IMR-90 (cell line): Measurements from ENCODE around the gene ERCC8. TPM values are rescaled to one million over a fixed set of nuclear protein-coding genes. Genes with fewer than 3 reads are reported as not detected.

Experiments used
- ATAC-seq: fragments of 200-7000 bp; cut with Tn5 transposase; 2 replicates; pipeline ENCODE4 v1.9.1; 2020; ENCODE audit warnings: low read depth, mild to moderate bottlenecking, moderate library complexity
- BruUV-seq: library from RNA; stranded (reverse); fragments of 400-500 nt; replicated peaks from 2 replicates; lab custom pipeline; 2021; lab: Mats Ljungman, UMichigan
- CTCF ChIA-PET: fragments of 300-600 bp; formaldehyde crosslinking; extraction: SDS; loops from one replicate; lab custom pipeline; 2021; ENCODE audit warnings: antibody characterized with exemption; lab: Yijun Ruan, JAX
- POLR2A ChIA-PET: fragments of 300-600 bp; sonication (Branson Sonifier 250); formaldehyde crosslinking; loops from one replicate; lab custom pipeline; 2022; ENCODE audit warnings: antibody characterized with exemption; ENCODE audit not compliant: unreplicated experiment; lab: Charles Lee
- DNase-seq: peaks from one replicate; pipeline ENCODE4 v3.0.0; 2013
- H2AFZ ChIP-seq: replicated peaks from 2 replicates; pipeline ENCODE3; 2013; ENCODE audit warnings: low read length, mild to moderate bottlenecking; ENCODE audit not compliant: poor library complexity
- H2AK5ac ChIP-seq: 2 replicates; pipeline ENCODE4 v1.6.1; 2013; ENCODE audit warnings: low read depth, low read length, inconsistent platforms
- H2AK9ac ChIP-seq: replicated peaks from 2 replicates; pipeline ENCODE3; 2013; ENCODE audit warnings: mild to moderate bottlenecking, low read depth, low read length, moderate library complexity; ENCODE audit not compliant: poor library complexity
- H2BK120ac ChIP-seq: 2 replicates; pipeline ENCODE4 v1.6.1; 2013; ENCODE audit warnings: low read depth, low read length, inconsistent platforms
- H2BK15ac ChIP-seq: 3 replicates; pipeline ENCODE4 v1.6.1; 2013; ENCODE audit warnings: low read depth, low read length, inconsistent platforms
- H2BK20ac ChIP-seq: 2 replicates; pipeline ENCODE4 v1.6.1; 2013; ENCODE audit warnings: low read depth, mild to moderate bottlenecking, inconsistent platforms, low read length, moderate library complexity
- H2BK5ac ChIP-seq: 2 replicates; pipeline ENCODE4 v1.6.1; 2013; ENCODE audit warnings: mild to moderate bottlenecking, low read depth, low read length, inconsistent platforms; ENCODE audit not compliant: poor library complexity, severe bottlenecking
- H3K14ac ChIP-seq: replicated peaks from 2 replicates; pipeline ENCODE4 v1.6.1; 2013; ENCODE audit warnings: low read depth, low read length, inconsistent platforms
- H3K18ac ChIP-seq: 2 replicates; pipeline ENCODE4 v1.6.1; 2013; ENCODE audit warnings: low read depth, low read length, control low read depth
- H3K23ac ChIP-seq: 2 replicates; pipeline ENCODE4 v1.6.1; 2013; ENCODE audit warnings: low read depth, low read length, inconsistent platforms
- H3K27ac ChIP-seq: 2 replicates; pipeline ENCODE4 v1.5.1; 2013; ENCODE audit warnings: mild to moderate bottlenecking, control low read depth, low read length; ENCODE audit not compliant: insufficient read depth
- H3K27me3 ChIP-seq: 2 replicates; pipeline ENCODE4 v1.6.1; 2013; ENCODE audit warnings: low read length; ENCODE audit not compliant: control insufficient read depth, insufficient read depth
- H3K36me3 ChIP-seq: 2 replicates; pipeline ENCODE4 v1.6.1; 2013; ENCODE audit warnings: low read length, mixed read lengths; ENCODE audit not compliant: control insufficient read depth, insufficient read depth
- H3K4ac ChIP-seq: 2 replicates; pipeline ENCODE4 v1.6.1; 2013; ENCODE audit warnings: low read depth, low read length, inconsistent platforms
- H3K4me1 ChIP-seq: 2 replicates; pipeline ENCODE4 v1.6.1; 2013; ENCODE audit warnings: low read length, mixed read lengths; ENCODE audit not compliant: control insufficient read depth, insufficient read depth
- H3K4me2 ChIP-seq: 2 replicates; pipeline ENCODE4 v1.6.1; 2013; ENCODE audit warnings: low read depth, mild to moderate bottlenecking, control low read depth, low read length, moderate library complexity
- H3K4me3 ChIP-seq: 2 replicates; pipeline ENCODE4 v1.5.1; 2013; ENCODE audit warnings: low read depth, mild to moderate bottlenecking, control low read depth, low read length, moderate library complexity; ENCODE audit not compliant: insufficient read depth
- H3K56ac ChIP-seq: 2 replicates; pipeline ENCODE4 v1.6.1; 2013; ENCODE audit warnings: low read length, inconsistent platforms; ENCODE audit not compliant: insufficient read depth; ENCODE audit errors: extremely low read depth
- H3K79me1 ChIP-seq, 2 experiments: 2 replicates each; pipeline ENCODE4 v1.6.1; 2013; ENCODE audit warnings: low read length in 2 of 2, inconsistent platforms in 1 of 2, low read depth in 1 of 2
- H3K9ac ChIP-seq: 2 replicates; pipeline ENCODE4 v1.6.1; 2013; ENCODE audit warnings: low read depth, low read length, control low read depth
- H3K9me1 ChIP-seq: 2 replicates; pipeline ENCODE4 v1.6.1; 2013; ENCODE audit warnings: low read length, inconsistent platforms; ENCODE audit not compliant: insufficient read depth
- H3K9me3 ChIP-seq: 2 replicates; pipeline ENCODE4 v1.6.1; 2013; ENCODE audit warnings: low read length; ENCODE audit not compliant: control insufficient read depth, insufficient read depth
- H4K20me1 ChIP-seq: 2 replicates; pipeline ENCODE4 v1.6.1; 2013; ENCODE audit warnings: low read length, inconsistent platforms; ENCODE audit not compliant: insufficient read depth
- H4K5ac ChIP-seq: 2 replicates; pipeline ENCODE4 v1.6.1; 2013; ENCODE audit warnings: mild to moderate bottlenecking, low read depth, low read length, control low read depth
- H4K8ac ChIP-seq, 2 experiments: 2 replicates each; pipeline ENCODE4 v1.6.1; 2013; ENCODE audit warnings: low read depth in 2 of 2, low read length in 2 of 2, control low read depth in 1 of 2, inconsistent platforms in 1 of 2
- H4K91ac ChIP-seq: 2 replicates; pipeline ENCODE4 v1.6.1; 2013; ENCODE audit warnings: low read depth, low read length, inconsistent platforms; ENCODE audit not compliant: insufficient read depth
- BHLHE40 ChIP-seq: fragments of 150-350 bp; IDR thresholded peaks from 2 replicates; pipeline ENCODE4 v1.6.1; 2016; ENCODE audit warnings: mild to moderate bottlenecking, low read depth, low read length
- CEBPB ChIP-seq: IDR thresholded peaks from 2 replicates; pipeline ENCODE4 v1.6.1; 2012; ENCODE audit warnings: low read depth, low read length, improper control_type of control experiment
- CHD1 ChIP-seq: IDR thresholded peaks from 2 replicates; pipeline ENCODE4 v1.6.1; 2012; ENCODE audit warnings: low read depth, low read length, improper control_type of control experiment
- CTCF ChIP-seq: conservative IDR thresholded peaks from 2 replicates; pipeline ENCODE4 v1.5.1; 2012; ENCODE audit warnings: mild to moderate bottlenecking, low read depth, low read length, improper control_type of control experiment
- ELK1 ChIP-seq: fragments of 150-350 bp; IDR thresholded peaks from 2 replicates; pipeline ENCODE4 v1.6.1; 2016; ENCODE audit warnings: low read depth, mild to moderate bottlenecking, low read length, moderate library complexity, borderline replicate concordance
- FOS ChIP-seq: fragments of 150-350 bp; IDR thresholded peaks from 2 replicates; pipeline ENCODE4 v1.6.1; 2016; ENCODE audit warnings: low read depth, low read length
- MAFK ChIP-seq: IDR thresholded peaks from 2 replicates; pipeline ENCODE4 v1.6.1; 2012; ENCODE audit warnings: low read depth, low read length, improper control_type of control experiment
- MAZ ChIP-seq: IDR thresholded peaks from 2 replicates; pipeline ENCODE4 v1.6.1; 2012; ENCODE audit warnings: low read depth, mild to moderate bottlenecking, low read length, improper control_type of control experiment, moderate library complexity, borderline replicate concordance
- MXI1 ChIP-seq: IDR thresholded peaks from 2 replicates; pipeline ENCODE4 v1.6.1; 2012; ENCODE audit warnings: low read depth, mild to moderate bottlenecking, low read length, moderate library complexity, borderline replicate concordance
- NFE2L2 ChIP-seq: fragments of 150-350 bp; IDR thresholded peaks from 2 replicates; pipeline ENCODE4 v1.6.1; 2016; ENCODE audit warnings: low read depth, mild to moderate bottlenecking, low read length
- POLR2A ChIP-seq: IDR thresholded peaks from 2 replicates; pipeline ENCODE4 v1.6.1; 2012; ENCODE audit warnings: mild to moderate bottlenecking, low read depth, low read length
- RAD21 ChIP-seq: IDR thresholded peaks from 2 replicates; pipeline ENCODE4 v1.6.1; 2012; ENCODE audit warnings: low read length, improper control_type of control experiment
- RCOR1 ChIP-seq: IDR thresholded peaks from 2 replicates; pipeline ENCODE4 v1.6.1; 2012; ENCODE audit warnings: mild to moderate bottlenecking, low read length, improper control_type of control experiment; ENCODE audit not compliant: insufficient replicate concordance
- RFX5 ChIP-seq: IDR thresholded peaks from 2 replicates; pipeline ENCODE4 v1.8.0; 2012; ENCODE audit warnings: low read depth, mild to moderate bottlenecking, low read length, moderate library complexity
- SMC3 ChIP-seq: fragments of 150-350 bp; IDR thresholded peaks from 2 replicates; pipeline ENCODE4 v1.6.1; 2016; ENCODE audit warnings: low read depth, mild to moderate bottlenecking, antibody characterized with exemption, low read length, moderate library complexity
- WGBS, 2 experiments: methylation state at CpG; one replicate each; pipeline versions ENCODE4 v1.1.5 to v1.1.7; 2013; ENCODE audit warnings: missing lambda C conversion rate in 2 of 2; ENCODE audit not compliant: insufficient read length in 1 of 2; ENCODE audit errors: extremely low coverage in 2 of 2; 5-methylcytosine and 5-hydroxymethylcytosine counted together
- dilution Hi-C: fragments of 300-500 bp; cut with HindIII; formaldehyde crosslinking; loops from one replicate; pipeline ENCODE4 v1.14.3; 2018; ENCODE audit warnings: low sequenced_read_pairs; ENCODE audit not compliant: unreplicated experiment
- in situ Hi-C: fragments of 300-500 bp; cut with MboI; formaldehyde crosslinking; loops from 3 replicates; pipeline ENCODE4 v1.14.3; 2019; ENCODE audit warnings: low sequenced_read_pairs, inconsistent platforms, mixed read lengths
- intact Hi-C: fragments of 100-400 bp; cut with micrococcal nuclease; formaldehyde crosslinking; loops from 2 replicates; pipeline ENCODE4 v1.10.0; 2022
- polyA plus RNA-seq, 3 experiments: library from polyadenylated mRNA; depleted of rRNA; stranded (reverse); fragments of >200 nt; gene quantifications; 2 replicates each; pipeline ENCODE4 v1.2.3, GENCODE V29; 2012; ENCODE audit warnings: low replicate concordance in 1 of 3
- total RNA-seq: library from RNA; depleted of rRNA; stranded (reverse); fragments of >200 nt; gene quantifications from 2 replicates; pipeline ENCODE4 v1.2.3, GENCODE V29; 2012
- TF ChIP-seq, protein P1 (sequence below): fragments of 150-350 bp; IDR thresholded peaks from 2 replicates; pipeline ENCODE4 v1.6.1; 2017; ENCODE audit warnings: mild to moderate bottlenecking, antibody characterized with exemption, low read length, low read depth

Gene ERCC8
- total and polyA plus RNA-seq, 2 of the 4 experiments (the other 2 are of a cell fraction): 12.6 to 29.2 TPM

- no peak overlapping the region for H2BK20ac ChIP-seq
- no peaks in the 10 kb centered on the region for H3K4me1 ChIP-seq
- H4K5ac ChIP-seq: no peak overlapping the region
- no TSS peak for BruUV-seq
- no peaks in the 10 kb centered on the region for H3K9me3 ChIP-seq
- H2BK5ac ChIP-seq: no peak overlapping the region
- no peak overlapping the region for H3K4ac ChIP-seq
- DNase-seq (no peak), ATAC-seq (no peak)
- H3K36me3 ChIP-seq: no peaks in the 10 kb centered on the region
- H3K56ac ChIP-seq: no peak overlapping the region
- no peak overlapping the region for H3K27ac ChIP-seq
- H2AK5ac ChIP-seq: no peak overlapping the region
- dilution Hi-C loops (no loop called here), intact Hi-C loops (no loop called here), in situ Hi-C loops (no loop called here)
- no peak overlapping the region for H2AFZ ChIP-seq
- no peaks in the 10 kb centered on the region for H3K79me1 ChIP-seq
- CTCF ChIA-PET: no interaction called here
- no peak overlapping the region for H3K4me3 ChIP-seq
- H3K9me1 ChIP-seq: no peaks in the 10 kb centered on the region
- no peaks in the 10 kb centered on the region for H4K20me1 ChIP-seq
- POLR2A ChIA-PET: no interaction called here
- no peak overlapping the region for H3K23ac ChIP-seq
- no peak overlapping the region for H4K91ac ChIP-seq
- H3K4me2 ChIP-seq: no peak overlapping the region
- no CpG with 5 or more reads among the region's 1 CpG for WGBS, 2 experiments
- no peaks in the 10 kb centered on the region; the same call in 1 of the 2 replicates for H3K27me3 ChIP-seq
- no peak overlapping the region for H3K18ac ChIP-seq
- no peak overlapping the region for H4K8ac ChIP-seq
- no peak for TF ChIP-seq FOS
- no peak for TF ChIP-seq RCOR1
- no peak for TF ChIP-seq MXI1
- TF ChIP-seq NFE2L2: no peak
- TF ChIP-seq BHLHE40: no peak
- TF ChIP-seq MAFK: no peak
- no peak for TF ChIP-seq CEBPB
- TF ChIP-seq SMC3: no peak
- no peak for TF ChIP-seq CHD1
- TF ChIP-seq RFX5: no peak
- TF ChIP-seq, protein P1, sequence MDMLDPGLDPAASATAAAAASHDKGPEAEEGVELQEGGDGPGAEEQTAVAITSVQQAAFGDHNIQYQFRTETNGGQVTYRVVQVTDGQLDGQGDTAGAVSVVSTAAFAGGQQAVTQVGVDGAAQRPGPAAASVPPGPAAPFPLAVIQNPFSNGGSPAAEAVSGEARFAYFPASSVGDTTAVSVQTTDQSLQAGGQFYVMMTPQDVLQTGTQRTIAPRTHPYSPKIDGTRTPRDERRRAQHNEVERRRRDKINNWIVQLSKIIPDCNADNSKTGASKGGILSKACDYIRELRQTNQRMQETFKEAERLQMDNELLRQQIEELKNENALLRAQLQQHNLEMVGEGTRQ: no peak
- no peak for TF ChIP-seq ELK1
- no peak for TF ChIP-seq MAZ
- TF ChIP-seq POLR2A: no peak
- no peak for TF ChIP-seq RAD21
- no peak for TF ChIP-seq CTCF
- no peak overlapping the region for H2AK9ac ChIP-seq
- no peak overlapping the region for H2BK15ac ChIP-seq
- no peak overlapping the region for H3K9ac ChIP-seq
- no peak overlapping the region for H2BK120ac ChIP-seq
- H3K14ac ChIP-seq: no peak overlapping the region
Measured at GRCh38 chr5:60827201-60827600, 117.7 kb downstream of the ERCC8 start.
